ENCODE results near the gene NCK2.

DNA sequence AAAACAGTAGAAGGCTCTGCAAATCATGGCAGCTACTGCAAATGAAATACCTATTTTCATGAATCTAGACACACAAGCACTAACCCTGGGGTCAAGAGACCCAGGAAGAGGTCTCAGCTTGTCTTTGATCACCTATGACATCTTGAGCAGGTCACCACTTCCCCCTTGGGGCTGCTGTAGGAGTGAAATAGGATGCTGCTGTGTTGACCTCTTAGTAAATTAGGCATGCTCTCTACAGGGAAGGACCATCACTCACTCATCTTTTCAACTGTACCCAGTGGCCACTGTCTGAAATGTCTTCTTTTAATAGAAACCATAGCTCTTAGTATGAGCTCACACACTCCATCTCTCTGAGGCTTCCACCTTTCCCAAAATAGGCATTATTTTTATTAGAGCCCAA, 83.8 kb downstream of the NCK2 start:
- TF ChIP-seq, protein P1, sequence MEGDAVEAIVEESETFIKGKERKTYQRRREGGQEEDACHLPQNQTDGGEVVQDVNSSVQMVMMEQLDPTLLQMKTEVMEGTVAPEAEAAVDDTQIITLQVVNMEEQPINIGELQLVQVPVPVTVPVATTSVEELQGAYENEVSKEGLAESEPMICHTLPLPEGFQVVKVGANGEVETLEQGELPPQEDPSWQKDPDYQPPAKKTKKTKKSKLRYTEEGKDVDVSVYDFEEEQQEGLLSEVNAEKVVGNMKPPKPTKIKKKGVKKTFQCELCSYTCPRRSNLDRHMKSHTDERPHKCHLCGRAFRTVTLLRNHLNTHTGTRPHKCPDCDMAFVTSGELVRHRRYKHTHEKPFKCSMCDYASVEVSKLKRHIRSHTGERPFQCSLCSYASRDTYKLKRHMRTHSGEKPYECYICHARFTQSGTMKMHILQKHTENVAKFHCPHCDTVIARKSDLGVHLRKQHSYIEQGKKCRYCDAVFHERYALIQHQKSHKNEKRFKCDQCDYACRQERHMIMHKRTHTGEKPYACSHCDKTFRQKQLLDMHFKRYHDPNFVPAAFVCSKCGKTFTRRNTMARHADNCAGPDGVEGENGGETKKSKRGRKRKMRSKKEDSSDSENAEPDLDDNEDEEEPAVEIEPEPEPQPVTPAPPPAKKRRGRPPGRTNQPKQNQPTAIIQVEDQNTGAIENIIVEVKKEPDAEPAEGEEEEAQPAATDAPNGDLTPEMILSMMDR (conservative IDR thresholded peaks at IDR 0.05; ENCODE audit: low read depth, low read length) = no peak
- TF ChIP-seq POLR2A (IDR thresholded peaks at IDR 0.05; ENCODE audit: low read depth, low read length) = no peak
- TF ChIP-seq RCOR1 (IDR thresholded peaks at IDR 0.05; ENCODE audit: insufficient replicate concordance, low read length) = no peak
- no peak for TF ChIP-seq RAD21 (IDR thresholded peaks at IDR 0.05; ENCODE audit: low read length)
- TF ChIP-seq FOS (IDR thresholded peaks at IDR 0.05; ENCODE audit: low read depth, low read length) = no peak
- TF ChIP-seq BHLHE40 (IDR thresholded peaks at IDR 0.05; ENCODE audit: low read depth, low read length) = no peak
- no peak for TF ChIP-seq RFX5 (IDR thresholded peaks at IDR 0.05; ENCODE audit: low read depth, low read length)

Measured in IMR-90 (cell line).